GM20000 (cell line): ENCODE measurements around the gene TAS2R13.

Experiments used
- DNase-seq: peaks from one replicate; pipeline ENCODE4 v3.0.0; 2012; ENCODE audit warnings: low spot score
- TF ChIP-seq, protein P1 (sequence below): IDR thresholded peaks from 2 replicates; pipeline ENCODE4 v1.5.1; 2012; ENCODE audit warnings: mild to moderate bottlenecking, control low read depth; ENCODE audit errors: extremely low read depth, missing control alignments

Gene TAS2R13

GRCh38 chr12:10940389-10940788 lies 31.0 kb upstream of the TAS2R13 start:
- TF ChIP-seq, protein P1, sequence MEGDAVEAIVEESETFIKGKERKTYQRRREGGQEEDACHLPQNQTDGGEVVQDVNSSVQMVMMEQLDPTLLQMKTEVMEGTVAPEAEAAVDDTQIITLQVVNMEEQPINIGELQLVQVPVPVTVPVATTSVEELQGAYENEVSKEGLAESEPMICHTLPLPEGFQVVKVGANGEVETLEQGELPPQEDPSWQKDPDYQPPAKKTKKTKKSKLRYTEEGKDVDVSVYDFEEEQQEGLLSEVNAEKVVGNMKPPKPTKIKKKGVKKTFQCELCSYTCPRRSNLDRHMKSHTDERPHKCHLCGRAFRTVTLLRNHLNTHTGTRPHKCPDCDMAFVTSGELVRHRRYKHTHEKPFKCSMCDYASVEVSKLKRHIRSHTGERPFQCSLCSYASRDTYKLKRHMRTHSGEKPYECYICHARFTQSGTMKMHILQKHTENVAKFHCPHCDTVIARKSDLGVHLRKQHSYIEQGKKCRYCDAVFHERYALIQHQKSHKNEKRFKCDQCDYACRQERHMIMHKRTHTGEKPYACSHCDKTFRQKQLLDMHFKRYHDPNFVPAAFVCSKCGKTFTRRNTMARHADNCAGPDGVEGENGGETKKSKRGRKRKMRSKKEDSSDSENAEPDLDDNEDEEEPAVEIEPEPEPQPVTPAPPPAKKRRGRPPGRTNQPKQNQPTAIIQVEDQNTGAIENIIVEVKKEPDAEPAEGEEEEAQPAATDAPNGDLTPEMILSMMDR = no peak
- no peak for DNase-seq

DNA sequence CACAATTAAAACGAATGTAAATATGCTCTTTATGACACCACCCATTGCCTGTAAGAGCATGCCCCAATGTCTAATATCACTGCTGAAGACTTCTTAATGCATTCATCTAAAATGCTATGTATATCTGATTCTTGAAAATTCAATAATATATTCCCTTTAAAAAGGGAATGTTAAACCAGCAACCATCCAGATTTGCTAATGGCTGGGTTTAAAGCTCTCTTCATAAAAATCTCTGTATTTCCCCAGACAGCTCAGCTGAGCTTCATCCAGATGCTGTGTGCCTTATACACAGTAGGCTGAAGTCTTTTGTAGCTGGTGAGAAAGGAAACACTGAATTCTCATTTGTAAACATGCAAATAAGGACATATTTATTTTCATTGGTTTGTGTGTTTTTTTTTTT lies 29.8 kb upstream of the TAS2R13 start, which contains the start of gene TAS2R14:
TSS of gene TAS2R14 (minus strand) at position 101 of the 400 bp plus-strand sequence. CDS start at position 45, 56 bp downstream.
- TF ChIP-seq, protein P1 = no peak
- no peak for DNase-seq

- DNase-seq = no peak
- TF ChIP-seq, protein P1 = no peak
These were observed 27.1 kb upstream of the TAS2R13 start for GRCh38 chr12:10936506-10936905.

GRCh38 chr12:10928746-10929286 lies 19.5 kb upstream of the TAS2R13 start, which contains the start of gene PRH2:
PRH2 (plus strand) TSS chr12:10929236; CDS start chr12:10929274, 38 bp downstream.
- TF ChIP-seq, protein P1 = no peak
- DNase-seq = no peak

GRCh38 chr12:10926269-10926668 lies 16.9 kb upstream of the TAS2R13 start:
- DNase-seq = no peak
- TF ChIP-seq, protein P1 = no peak

DNA sequence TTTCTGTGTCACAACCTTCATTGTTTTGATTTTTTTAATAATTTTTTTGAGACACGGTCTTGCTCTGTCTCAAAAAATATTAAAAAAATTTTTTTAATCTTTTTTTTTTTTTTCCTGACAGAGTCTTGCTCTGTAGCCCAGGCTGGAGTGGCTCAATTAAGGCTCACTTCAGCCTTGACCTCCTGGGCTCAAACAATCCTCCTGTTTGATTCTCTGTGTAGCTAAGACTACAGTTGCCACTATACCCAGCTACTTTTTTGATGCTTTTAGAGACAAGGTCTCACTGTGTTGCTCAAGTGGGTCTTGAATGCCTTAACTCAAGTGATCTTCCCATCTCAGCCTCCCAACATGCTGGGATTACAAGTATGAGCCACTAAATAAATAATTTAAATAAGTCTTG lies 10.4 kb upstream of the TAS2R13 start:
- TF ChIP-seq, protein P1 = no peak
- DNase-seq = no peak

DNA sequence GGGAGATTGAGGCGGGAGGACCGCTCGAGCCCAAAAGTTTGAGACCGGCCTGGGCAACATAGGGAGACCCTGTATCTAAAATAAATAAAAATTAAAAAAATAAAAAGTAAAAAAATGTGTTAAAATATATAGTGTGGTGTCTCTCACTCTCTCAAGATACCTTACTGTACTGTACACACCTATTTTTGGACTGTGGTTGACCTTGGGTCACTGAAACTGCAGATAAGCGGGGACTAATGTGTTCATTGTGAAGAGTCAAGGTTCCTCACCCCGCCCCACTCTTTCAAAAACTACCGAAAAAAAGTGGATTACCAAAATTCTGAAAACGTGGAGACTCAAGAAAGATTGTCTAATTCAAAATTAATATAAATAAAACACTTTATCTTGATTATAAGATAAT lies 1.0 kb upstream of the TAS2R13 start:
- no peak for DNase-seq
- TF ChIP-seq, protein P1 = no peak
